ENCODE results near the gene PTPRN. TPM values are rescaled to one million over a fixed set of nuclear protein-coding genes. Genes with fewer than 3 reads are reported as not detected.

Gene PTPRN
- total RNA-seq, 2 donors from 2014 or later, result 0.44 to 1.1 TPM

GRCh38 chr2:219302412-219302968 lies 6.7 kb downstream of the PTPRN start:
- H3K27ac ChIP-seq (ENCODE audit: low read depth, low read length), result no peak overlapping the region
- Mint-ChIP-seq H3K4me3 (no peak overlapping the region), H3K36me3 (ENCODE audit: low read depth) (no peaks in the 10 kb centered on the region), H3K27me3 (ENCODE audit: insufficient read depth) (peaks cover 89% of the 10 kb centered on the region), H3K27ac (no peak overlapping the region), H3K4me1 (peaks cover 3% of the 10 kb centered on the region), H3K9me3 (no peaks in the 10 kb centered on the region)
- no peaks in the 10 kb centered on the region for H3K9me3 ChIP-seq (ENCODE audit: control insufficient read depth, low read length)
- no peaks in the 10 kb centered on the region for H3K36me3 ChIP-seq (ENCODE audit: control insufficient read depth, insufficient read depth, low read length)
- peaks cover 82% of the 10 kb centered on the region for H3K27me3 ChIP-seq (ENCODE audit: control insufficient read depth, insufficient read depth, low read length, poor library complexity, severe bottlenecking)
- H3K9ac ChIP-seq (ENCODE audit: extremely low read depth, low read length, poor library complexity, severe bottlenecking), result no peak overlapping the region
- H3K4me3 ChIP-seq (ENCODE audit: low read length), result no peak overlapping the region
- no peaks in the 10 kb centered on the region for H3K4me1 ChIP-seq (ENCODE audit: control insufficient read depth, insufficient read depth, low read length)
- no peak for TF ChIP-seq CTCF (conservative IDR thresholded peaks at IDR 0.05)
- DNase-seq, result no peak
- WGBS, 2 experiments (ENCODE audit: insufficient coverage in 1 of 2, insufficient read length in 1 of 2), result 89% methylated on average over 4 to 11 of the region's 11 CpGs

- peaks cover 3% of the 10 kb centered on the region for H3K4me1 Mint-ChIP-seq
- H3K27ac Mint-ChIP-seq, result no peak overlapping the region
Measured at GRCh38 chr2:219300022-219300421, 9.2 kb downstream of the PTPRN start.

GRCh38 chr2:219299372-219299760 lies 9.8 kb downstream of the PTPRN start:
- peaks cover 75% of the 10 kb centered on the region for H3K27me3 Mint-ChIP-seq (ENCODE audit: insufficient read depth)

More at GRCh38 chr2:219300022-219300421, 9.2 kb downstream of the PTPRN start:
- H3K36me3 ChIP-seq (ENCODE audit: control insufficient read depth, insufficient read depth, low read length), result no peaks in the 10 kb centered on the region
- 79 to 82% methylated on average over 2 to 5 of the region's 5 CpGs for WGBS, 2 experiments (ENCODE audit: insufficient coverage in 1 of 2, insufficient read length in 1 of 2)
- H3K27ac ChIP-seq (ENCODE audit: low read depth, low read length), result no peak overlapping the region
- H3K4me3 ChIP-seq (ENCODE audit: low read length), result no peak overlapping the region
- peaks cover 66% of the 10 kb centered on the region for H3K27me3 ChIP-seq (ENCODE audit: control insufficient read depth, insufficient read depth, low read length, poor library complexity, severe bottlenecking)
- no peak for DNase-seq
- TF ChIP-seq CTCF (conservative IDR thresholded peaks at IDR 0.05), result no peak
- H3K9me3 ChIP-seq (ENCODE audit: control insufficient read depth, low read length), result no peaks in the 10 kb centered on the region
- H3K4me1 ChIP-seq (ENCODE audit: control insufficient read depth, insufficient read depth, low read length), result no peaks in the 10 kb centered on the region
- peaks cover 79% of the 10 kb centered on the region for H3K27me3 Mint-ChIP-seq (ENCODE audit: insufficient read depth)
- no peak overlapping the region for H3K4me3 Mint-ChIP-seq
- no peak overlapping the region for H3K9ac ChIP-seq (ENCODE audit: extremely low read depth, low read length, poor library complexity, severe bottlenecking)
- no peaks in the 10 kb centered on the region for H3K9me3 Mint-ChIP-seq
- H3K36me3 Mint-ChIP-seq (ENCODE audit: low read depth), result no peaks in the 10 kb centered on the region

More at GRCh38 chr2:219299372-219299760, 9.8 kb downstream of the PTPRN start:
- Histone ChIP-seq H3K4me1 (ENCODE audit: control insufficient read depth, insufficient read depth, low read length) (no peaks in the 10 kb centered on the region), H3K36me3 (ENCODE audit: control insufficient read depth, insufficient read depth, low read length) (no peaks in the 10 kb centered on the region), H3K27me3 (ENCODE audit: control insufficient read depth, insufficient read depth, low read length, poor library complexity, severe bottlenecking) (peaks cover 60% of the 10 kb centered on the region), H3K27ac (ENCODE audit: low read depth, low read length) (no peak overlapping the region), H3K9me3 (ENCODE audit: control insufficient read depth, low read length) (no peaks in the 10 kb centered on the region), H3K9ac (ENCODE audit: extremely low read depth, low read length, poor library complexity, severe bottlenecking) (no peak overlapping the region), H3K4me3 (ENCODE audit: low read length) (no peak overlapping the region)
- Mint-ChIP-seq H3K4me1 (peaks cover 3% of the 10 kb centered on the region), H3K4me3 (no peak overlapping the region), H3K36me3 (ENCODE audit: low read depth) (no peaks in the 10 kb centered on the region), H3K27ac (no peak overlapping the region), H3K9me3 (no peaks in the 10 kb centered on the region)
- 89 to 96% methylated on average over 4 to 6 of the region's 6 CpGs for WGBS, 2 experiments (ENCODE audit: insufficient coverage in 1 of 2, insufficient read length in 1 of 2)
- no peak for DNase-seq
- no peak for TF ChIP-seq CTCF (conservative IDR thresholded peaks at IDR 0.05)

Measured in endodermal cell (in vitro differentiated cells).